Bronchial epithelial cell (primary cell): Measurements from ENCODE around the gene AK6. TPM values are rescaled to one million over a fixed set of nuclear protein-coding genes. Genes with fewer than 3 reads are reported as not detected.
"Not testable (repeated sequence)": the region's sequence is repeated elsewhere in the genome, so short reads cannot be mapped to it uniquely, and the experiment has no call there.

Experiments used
- DNase-seq: peaks from one replicate; pipeline ENCODE4 v3.0.0-alpha.2; 2010; ENCODE audit warnings: low read depth
- FAIRE-seq: peaks from 2 replicates; lab custom pipeline; 2011; peaks lifted over from hg19 to GRCh38; lab: Jason Lieb, UNC
- H3K27me3 ChIP-seq: 2 replicates; pipeline ENCODE4 v1.5.1; 2011; ENCODE audit warnings: low read length; ENCODE audit not compliant: control insufficient read depth, insufficient read depth
- H3K36me3 ChIP-seq: 2 replicates; pipeline ENCODE4 v1.5.1; 2011; ENCODE audit warnings: low read length; ENCODE audit not compliant: control insufficient read depth, insufficient read depth
- H3K4me3 ChIP-seq: 2 replicates; pipeline ENCODE4 v1.5.1; 2011; ENCODE audit warnings: mild to moderate bottlenecking, low read depth, low read length, control low read depth
- total RNA-seq: library from RNA; depleted of rRNA; stranded (reverse); fragments of >200 nt; gene quantifications from 2 replicates; pipeline ENCODE4 v1.2.1, GENCODE V29; 2014
- TF ChIP-seq, protein P1 (sequence below): IDR thresholded peaks from 2 replicates; pipeline ENCODE4 v1.5.1; 2011; ENCODE audit warnings: mild to moderate bottlenecking, moderate library complexity, low read length, control low read depth, inconsistent platforms; ENCODE audit not compliant: insufficient read depth, severe bottlenecking

Gene AK6
- total RNA-seq, 1 donor from 2014 or later: 32.6 TPM

DNA sequence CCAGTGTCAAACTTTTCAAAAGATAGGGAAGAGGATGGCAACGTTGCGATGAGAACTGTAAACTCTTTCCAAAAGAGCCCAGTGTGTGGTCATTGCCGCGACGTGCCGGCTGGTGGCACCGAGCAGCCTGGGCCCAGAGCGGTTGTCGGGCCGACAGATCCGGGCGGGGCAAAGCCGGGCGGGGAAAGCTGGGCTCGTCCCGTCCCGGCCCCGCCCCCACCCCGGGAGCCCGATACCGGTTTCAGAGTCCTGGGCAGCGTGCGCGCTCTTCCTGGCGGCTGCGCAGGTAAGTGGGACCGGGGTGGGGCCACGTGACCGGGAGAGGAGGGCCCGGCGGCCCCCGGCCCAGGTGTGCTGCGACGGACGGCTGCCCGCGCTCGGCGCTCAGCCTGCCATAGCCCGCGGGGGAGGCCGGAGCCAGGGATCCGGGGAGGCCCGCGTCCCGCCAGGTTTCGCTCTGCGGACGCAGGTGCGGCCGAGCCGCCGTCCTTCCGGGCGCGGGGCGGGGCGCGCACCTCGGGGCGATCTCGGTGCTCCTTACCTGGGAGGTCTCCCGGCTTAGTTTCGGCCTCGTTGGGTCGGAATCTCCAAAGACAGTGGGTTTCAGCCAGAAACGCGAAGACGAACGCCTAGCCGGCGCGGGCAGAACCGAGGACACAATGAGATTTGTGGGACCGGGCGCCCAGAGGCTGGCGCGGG, 45.7 kb upstream of the AK6 start, which contains the start of gene MARVELD2:
Gene MARVELD2 (plus strand): TSS at position 232 of the 699 bp plus-strand sequence. CDS start 4,270 bp downstream, outside the sequence.
- H3K27me3 ChIP-seq: no peaks in the 10 kb centered on the region
- TF ChIP-seq, protein P1, sequence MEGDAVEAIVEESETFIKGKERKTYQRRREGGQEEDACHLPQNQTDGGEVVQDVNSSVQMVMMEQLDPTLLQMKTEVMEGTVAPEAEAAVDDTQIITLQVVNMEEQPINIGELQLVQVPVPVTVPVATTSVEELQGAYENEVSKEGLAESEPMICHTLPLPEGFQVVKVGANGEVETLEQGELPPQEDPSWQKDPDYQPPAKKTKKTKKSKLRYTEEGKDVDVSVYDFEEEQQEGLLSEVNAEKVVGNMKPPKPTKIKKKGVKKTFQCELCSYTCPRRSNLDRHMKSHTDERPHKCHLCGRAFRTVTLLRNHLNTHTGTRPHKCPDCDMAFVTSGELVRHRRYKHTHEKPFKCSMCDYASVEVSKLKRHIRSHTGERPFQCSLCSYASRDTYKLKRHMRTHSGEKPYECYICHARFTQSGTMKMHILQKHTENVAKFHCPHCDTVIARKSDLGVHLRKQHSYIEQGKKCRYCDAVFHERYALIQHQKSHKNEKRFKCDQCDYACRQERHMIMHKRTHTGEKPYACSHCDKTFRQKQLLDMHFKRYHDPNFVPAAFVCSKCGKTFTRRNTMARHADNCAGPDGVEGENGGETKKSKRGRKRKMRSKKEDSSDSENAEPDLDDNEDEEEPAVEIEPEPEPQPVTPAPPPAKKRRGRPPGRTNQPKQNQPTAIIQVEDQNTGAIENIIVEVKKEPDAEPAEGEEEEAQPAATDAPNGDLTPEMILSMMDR: peak; percentile 73
- DNase-seq (peak; percentile 74), FAIRE-seq (no peak)
- H3K4me3 ChIP-seq: peak within 1 kb of the TSS; percentile 69
- H3K36me3 ChIP-seq: peaks cover 7% of the 10 kb centered on the region

DNA sequence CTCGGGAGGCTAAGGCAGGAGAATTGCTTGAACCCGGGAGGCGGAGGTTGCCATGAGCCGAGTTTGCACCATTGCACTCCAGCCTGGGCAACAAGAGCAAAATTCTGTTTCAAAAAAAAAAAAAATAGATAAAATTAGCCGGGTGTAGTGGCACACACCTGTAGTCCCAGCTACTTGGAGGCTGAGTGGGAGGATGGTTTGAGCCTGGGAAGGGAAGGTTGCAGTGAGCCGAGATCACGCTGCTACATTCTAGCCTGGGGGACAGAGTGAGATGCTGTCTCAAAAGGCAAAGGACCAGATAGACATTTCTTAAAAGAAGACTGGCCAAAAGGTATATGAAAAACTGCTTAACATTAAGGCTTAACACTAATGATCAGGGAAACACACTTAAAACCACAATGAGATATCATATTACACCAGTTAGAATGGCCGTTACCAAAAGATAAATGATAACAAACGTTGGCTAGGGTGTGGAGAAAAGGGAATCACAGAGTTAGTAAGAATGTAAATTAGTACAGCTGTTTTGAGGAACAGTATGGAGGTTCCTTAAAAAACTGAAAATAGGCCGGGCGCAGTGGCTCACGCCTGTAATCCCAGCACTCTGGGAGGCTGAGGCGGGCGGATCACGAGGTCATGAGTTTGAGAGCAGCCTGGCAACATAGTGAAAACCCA, 35.5 kb upstream of the AK6 start:
- DNase-seq (no peak), FAIRE-seq (no peak)
- TF ChIP-seq, protein P1: no peak
- peaks cover 3% of the 10 kb centered on the region for H3K36me3 ChIP-seq
- H3K4me3 ChIP-seq: no peak overlapping the region
- H3K27me3 ChIP-seq: no peaks in the 10 kb centered on the region

DNA sequence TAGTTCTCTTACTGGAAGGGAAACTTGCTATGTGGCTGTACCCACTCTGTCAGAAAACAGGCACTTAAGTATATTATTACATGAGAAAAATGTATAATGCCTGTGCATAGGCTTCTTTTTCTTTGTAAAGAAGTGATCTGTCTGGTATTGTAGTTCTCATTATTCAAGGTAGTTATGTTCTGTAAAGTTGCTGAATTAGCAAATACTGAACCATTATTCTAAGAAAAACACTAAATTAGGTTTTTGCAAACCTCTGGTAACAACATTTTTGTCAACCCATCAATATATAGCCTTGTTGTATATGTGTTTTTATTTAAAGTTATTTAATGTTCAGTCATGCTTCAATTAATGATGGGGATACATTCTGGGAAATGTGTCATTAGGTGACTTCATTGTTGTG, 9.1 kb upstream of the AK6 start:
- Histone ChIP-seq H3K4me3 (no peak overlapping the region), H3K36me3 (peaks cover 11% of the 10 kb centered on the region), H3K27me3 (no peaks in the 10 kb centered on the region)
- no peak for DNase-seq
- no peak for FAIRE-seq
- TF ChIP-seq, protein P1: no peak

DNA sequence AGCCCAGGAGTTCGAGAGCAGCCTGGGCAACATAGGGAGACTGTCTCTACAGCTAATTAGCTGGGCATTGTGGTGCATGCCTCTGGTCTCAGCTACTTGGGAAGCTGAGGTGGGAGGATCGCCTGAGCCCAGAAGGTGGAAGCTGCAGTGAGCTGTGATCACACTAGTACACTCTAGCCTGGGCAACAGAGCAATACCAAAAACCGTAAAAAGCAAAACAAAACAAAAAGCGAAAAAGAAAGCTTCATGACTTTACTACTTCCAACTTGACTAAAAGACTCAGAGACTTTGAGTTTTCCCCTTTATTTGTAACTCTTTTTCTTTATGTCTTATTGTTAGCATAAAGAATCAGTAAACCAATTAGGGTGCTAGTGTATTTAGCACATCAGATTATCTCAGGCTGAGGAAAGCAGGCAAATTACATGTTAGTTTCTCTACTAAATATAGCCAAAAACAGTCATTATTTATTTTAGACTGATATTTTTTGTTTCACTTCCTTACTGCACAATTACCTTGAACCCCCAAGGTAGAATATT, 5.7 kb upstream of the AK6 start:
- Histone ChIP-seq H3K4me3 (no peak overlapping the region), H3K27me3 (no peaks in the 10 kb centered on the region), H3K36me3 (peaks cover 5% of the 10 kb centered on the region)
- TF ChIP-seq, protein P1: no peak
- DNase-seq (no peak), FAIRE-seq (no peak)

GRCh38 chr5:69372394-69372793, 3.1 kb upstream of the AK6 start:
- Histone ChIP-seq H3K27me3 (no peaks in the 10 kb centered on the region), H3K36me3 (peaks cover 4% of the 10 kb centered on the region), H3K4me3 (no peak overlapping the region)
- no peak for FAIRE-seq
- TF ChIP-seq, protein P1: no peak
- DNase-seq: no peak

- H3K27me3 ChIP-seq: not testable (repeated sequence)
Measured at GRCh38 chr5:69370335-69370734, 1.0 kb upstream of the AK6 start.

More at GRCh38 chr5:69370335-69370734, 1.0 kb upstream of the AK6 start:
- FAIRE-seq, H3K36me3 ChIP-seq, DNase-seq: not testable (repeated sequence)
- peak overlapping the region; percentile 90 for H3K4me3 ChIP-seq
